GM13976 (cell line): ENCODE data around the gene HOXA1.
A peak's percentile ranks its signal among the peaks of the same experiment; 100 is the strongest.

ENCODE experiments used
- DNase-seq: peaks from one replicate; pipeline ENCODE4 v3.0.0; 2012; ENCODE audit warnings: low spot score
- in situ Hi-C: fragments of 300-500 bp; cut with MboI; formaldehyde crosslinking; loops from one replicate; pipeline ENCODE4 v1.12.0; 2022; ENCODE audit warnings: low sequenced_read_pairs, mixed read lengths, inconsistent platforms; ENCODE audit not compliant: unreplicated experiment
- TF ChIP-seq, protein P1 (sequence below): IDR thresholded peaks from 2 replicates; pipeline ENCODE4 v1.5.1; 2012; ENCODE audit warnings: borderline replicate concordance, mild to moderate bottlenecking; ENCODE audit not compliant: insufficient read depth; ENCODE audit errors: extremely low read depth, missing control alignments, control extremely low read depth

The HOXA1 gene

DNA sequence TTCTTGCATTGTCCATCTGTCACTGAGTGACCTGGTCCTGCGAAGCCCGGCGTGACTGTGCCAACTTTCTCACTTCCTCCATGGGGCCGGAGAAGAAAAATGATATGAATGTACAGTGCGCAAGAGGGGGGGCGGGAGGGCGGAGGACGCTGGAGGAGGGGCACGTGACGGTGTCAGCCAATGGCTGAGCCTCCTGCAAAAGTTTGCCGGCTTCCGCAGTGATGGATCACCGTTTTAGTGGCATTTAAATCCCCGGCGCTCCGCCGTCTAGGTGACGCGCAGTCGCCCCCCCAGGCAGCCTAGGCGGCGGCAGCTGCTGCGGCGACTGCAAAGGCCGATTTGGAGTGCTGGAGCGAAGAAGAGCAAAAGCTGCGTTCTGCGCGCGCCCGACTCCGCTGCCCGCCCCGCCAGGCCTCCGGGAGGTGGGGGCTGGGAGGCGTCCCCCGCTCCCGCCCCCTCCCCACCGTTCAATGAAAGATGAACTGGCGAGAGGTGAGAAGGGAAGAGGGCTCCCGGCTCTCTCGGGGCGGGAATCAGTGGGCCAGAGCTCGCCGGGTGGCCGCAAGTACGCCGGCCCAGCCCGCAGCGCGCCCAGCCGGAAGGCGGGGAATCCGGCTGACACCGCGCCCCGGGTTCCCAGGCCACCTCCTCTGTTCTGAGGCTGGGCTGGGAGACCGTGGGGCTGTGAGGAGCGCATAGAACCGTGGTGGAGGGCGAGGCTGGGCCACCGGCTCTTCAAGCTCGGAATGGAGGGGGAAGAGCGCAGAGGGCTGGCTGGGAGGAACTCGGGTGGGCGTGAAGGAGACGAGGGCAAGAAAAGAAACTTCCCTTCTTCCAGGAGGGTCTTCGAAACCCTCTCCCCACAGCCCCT, at the start of gene HOXA1:
Gene HOXA1 (minus strand): TSS at position 104 of the 871 bp plus-strand sequence. CDS start 88 bp downstream, at position 16.
- TF ChIP-seq, protein P1, sequence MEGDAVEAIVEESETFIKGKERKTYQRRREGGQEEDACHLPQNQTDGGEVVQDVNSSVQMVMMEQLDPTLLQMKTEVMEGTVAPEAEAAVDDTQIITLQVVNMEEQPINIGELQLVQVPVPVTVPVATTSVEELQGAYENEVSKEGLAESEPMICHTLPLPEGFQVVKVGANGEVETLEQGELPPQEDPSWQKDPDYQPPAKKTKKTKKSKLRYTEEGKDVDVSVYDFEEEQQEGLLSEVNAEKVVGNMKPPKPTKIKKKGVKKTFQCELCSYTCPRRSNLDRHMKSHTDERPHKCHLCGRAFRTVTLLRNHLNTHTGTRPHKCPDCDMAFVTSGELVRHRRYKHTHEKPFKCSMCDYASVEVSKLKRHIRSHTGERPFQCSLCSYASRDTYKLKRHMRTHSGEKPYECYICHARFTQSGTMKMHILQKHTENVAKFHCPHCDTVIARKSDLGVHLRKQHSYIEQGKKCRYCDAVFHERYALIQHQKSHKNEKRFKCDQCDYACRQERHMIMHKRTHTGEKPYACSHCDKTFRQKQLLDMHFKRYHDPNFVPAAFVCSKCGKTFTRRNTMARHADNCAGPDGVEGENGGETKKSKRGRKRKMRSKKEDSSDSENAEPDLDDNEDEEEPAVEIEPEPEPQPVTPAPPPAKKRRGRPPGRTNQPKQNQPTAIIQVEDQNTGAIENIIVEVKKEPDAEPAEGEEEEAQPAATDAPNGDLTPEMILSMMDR: no peak
- in situ Hi-C loops: no loop called here
- DNase-seq: peak; percentile 95

DNA sequence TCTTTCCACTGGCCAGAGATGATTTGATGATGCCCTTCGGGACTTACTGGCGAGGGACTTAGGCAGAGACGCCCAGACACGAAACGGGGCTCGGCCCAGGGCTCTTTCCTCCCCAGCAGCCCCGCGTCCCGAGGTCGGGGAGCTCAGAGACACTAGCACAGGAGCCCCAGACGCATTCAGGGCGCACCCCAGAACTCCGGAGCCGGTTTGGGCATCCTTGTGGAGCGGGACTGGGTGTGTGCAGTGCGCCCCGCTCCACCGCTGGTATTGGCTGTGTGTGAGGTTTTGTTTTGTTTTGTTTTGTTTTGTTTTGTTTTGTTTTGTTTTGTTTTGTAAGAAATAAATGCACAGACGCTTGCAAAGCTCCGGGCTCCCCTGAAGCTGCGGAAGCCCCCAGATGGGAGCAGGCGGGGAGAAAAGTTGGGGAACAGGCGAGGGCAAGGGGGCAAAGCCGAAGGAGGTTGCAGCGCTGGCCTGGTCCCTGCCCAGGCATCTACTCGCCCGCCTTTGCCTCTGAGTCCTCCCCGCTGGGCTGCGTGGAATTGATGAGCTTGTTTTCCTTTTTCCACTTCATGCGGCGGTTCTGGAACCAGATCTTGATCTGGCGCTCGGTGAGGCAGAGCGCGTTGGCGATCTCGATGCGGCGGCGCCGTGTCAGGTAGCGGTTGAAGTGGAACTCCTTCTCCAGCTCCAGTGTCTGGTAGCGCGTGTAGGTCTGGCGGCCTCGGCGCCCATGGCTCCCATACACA, 49.5 kb upstream of the HOXA1 start:
- TF ChIP-seq, protein P1: no peak
- in situ Hi-C loops: no loop called here

DNA sequence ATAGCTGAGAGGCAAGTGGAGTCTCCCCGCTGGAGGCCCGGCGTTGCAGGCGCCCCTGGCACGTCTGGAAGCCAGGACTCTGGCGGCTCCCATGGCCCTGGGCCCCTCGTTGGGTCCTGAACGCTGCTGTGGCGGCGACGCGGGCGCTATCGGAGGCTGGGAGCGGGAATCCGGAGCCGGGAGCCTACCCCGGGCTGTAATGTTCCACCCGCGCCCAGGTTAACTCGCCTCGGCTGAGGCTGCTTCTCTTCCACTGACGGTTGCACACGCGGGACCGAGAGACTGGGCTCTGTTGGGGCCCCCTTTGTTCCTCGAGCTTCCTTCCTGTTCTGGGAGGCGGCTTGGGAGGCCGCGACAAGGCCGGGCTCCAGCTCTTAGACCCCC, 49.0 kb upstream of the HOXA1 start:
- no peak for DNase-seq
- in situ Hi-C loops: no loop called here
- TF ChIP-seq, protein P1: no peak

More for the DNA sequence above, 49.5 kb upstream of the HOXA1 start:
- peak; percentile 20 for DNase-seq

DNA sequence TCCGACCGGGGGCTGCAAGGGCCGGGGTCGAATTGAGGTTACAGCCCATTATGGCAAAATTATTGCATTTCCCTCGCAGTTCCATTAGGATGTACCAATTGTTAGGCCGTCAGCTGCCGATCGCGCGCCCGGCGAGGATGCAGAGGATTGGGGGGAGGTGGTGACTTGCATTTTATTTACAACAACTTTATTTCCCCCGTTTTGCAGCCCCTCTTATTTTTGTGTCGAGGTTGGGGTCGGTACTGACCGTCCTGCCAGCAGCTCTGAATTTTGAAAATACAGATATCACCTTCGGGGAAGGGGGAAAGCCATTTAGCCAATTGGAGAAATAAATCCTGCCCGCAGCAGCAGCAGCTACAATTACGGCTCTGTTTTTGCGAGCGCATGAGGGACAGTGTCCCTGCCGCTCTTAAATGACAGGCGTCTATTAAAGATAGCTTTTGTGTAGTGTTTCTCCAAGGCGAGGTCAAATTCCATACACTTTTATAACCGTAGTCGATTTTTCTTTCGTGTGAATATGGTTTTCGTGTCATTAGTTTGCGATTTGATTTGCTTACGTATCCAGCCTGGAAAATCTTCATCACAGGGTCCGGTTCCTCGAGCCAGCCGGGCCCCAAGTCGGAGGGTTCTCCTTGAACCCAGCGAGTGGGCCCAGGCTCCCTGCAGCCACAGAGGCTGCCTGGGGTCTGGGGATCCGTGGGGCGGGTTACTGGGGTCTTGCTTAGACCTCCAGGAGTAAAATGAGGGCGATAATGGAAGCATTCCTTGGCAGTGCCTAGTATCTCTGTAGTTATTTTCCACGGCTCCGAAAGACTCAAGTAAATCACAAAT, 48.4 kb upstream of the HOXA1 start:
- DNase-seq: peak; percentile 16
- TF ChIP-seq, protein P1: no peak
- in situ Hi-C loops: no loop called here

DNA sequence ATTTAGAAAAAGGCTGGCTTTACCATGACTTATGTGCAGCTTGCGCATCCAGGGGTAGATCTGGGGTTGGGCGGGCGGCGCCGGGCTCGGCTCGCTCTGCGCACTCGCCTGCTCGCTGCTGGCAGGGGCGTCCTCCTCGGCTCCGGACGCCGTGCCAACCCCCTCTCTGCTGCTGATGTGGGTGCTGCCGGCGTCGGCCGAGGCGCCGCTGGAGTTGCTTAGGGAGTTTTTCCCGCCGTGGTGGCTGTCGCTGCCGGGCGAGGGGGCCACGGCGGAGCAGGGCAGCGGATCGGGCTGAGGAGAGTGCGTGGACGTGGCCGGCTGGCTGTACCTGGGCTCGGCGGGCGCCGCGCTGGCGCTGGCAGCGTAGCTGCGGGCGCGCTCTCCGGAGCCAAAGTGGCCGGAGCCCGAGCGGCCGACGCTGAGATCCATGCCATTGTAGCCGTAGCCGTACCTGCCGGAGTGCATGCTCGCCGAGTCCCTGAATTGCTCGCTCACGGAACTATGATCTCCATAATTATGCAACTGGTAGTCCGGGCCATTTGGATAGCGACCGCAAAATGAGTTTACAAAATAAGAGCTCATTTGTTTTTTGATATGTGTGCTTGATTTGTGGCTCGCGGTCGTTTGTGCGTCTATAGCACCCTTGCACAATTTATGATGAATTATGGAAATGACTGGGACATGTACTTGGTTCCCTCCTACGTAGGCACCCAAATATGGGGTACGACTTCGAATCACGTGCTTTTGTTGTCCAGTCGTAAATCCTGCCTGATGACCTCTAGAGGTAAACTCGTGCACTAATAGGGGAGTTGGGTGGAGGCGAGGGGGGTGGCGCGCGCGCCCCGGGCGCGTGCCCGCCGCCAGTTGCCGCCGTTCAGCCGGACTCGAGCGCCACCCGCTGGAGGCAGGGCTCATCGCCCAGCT, 47.5 kb upstream of the HOXA1 start, which contains the start of gene HOXA5:
Gene HOXA5 (minus strand): TSS at position 659 of the 927 bp plus-strand sequence. CDS start 74 bp downstream, at position 585.
- in situ Hi-C loops: no loop called here
- TF ChIP-seq, protein P1: no peak
- DNase-seq: peak; percentile 32
